Ovary (tissue), 9 donors: ENCODE data around the gene CPEB2. TPM values are rescaled to one million over a fixed set of nuclear protein-coding genes. Genes with fewer than 3 reads are reported as not detected.

Experiments
- DNase-seq, 5 donors: peaks; one replicate each; pipeline ENCODE4 v3.0.0-alpha.2; 2019 to 2020
- H3K27ac ChIP-seq, 2 donors: fragments of 200-600 bp; one replicate each; pipeline versions ENCODE4 v1.5.1 to v1.8.0; 2019 to 2022
- H3K27me3 ChIP-seq: fragments of 200-600 bp; one replicate; pipeline ENCODE4 v1.8.0; 2022
- H3K36me3 ChIP-seq: fragments of 200-600 bp; sonication (generic); one replicate; pipeline ENCODE4 v1.5.1; 2019
- H3K4me1 ChIP-seq: one replicate; pipeline ENCODE4 v1.8.1; 2013; ENCODE audit warnings: mild to moderate bottlenecking, moderate library complexity; ENCODE audit not compliant: insufficient read depth
- H3K4me3 ChIP-seq: fragments of 200-600 bp; sonication (generic); one replicate; pipeline ENCODE4 v1.5.1; 2017
- H3K9me3 ChIP-seq, 2 donors: fragments of 200-600 bp in 1 of 2; sonication (generic) in 1 of 2; one replicate each; pipeline versions ENCODE4 v1.5.1 to v1.8.1; 2013 to 2019; ENCODE audit warnings: mild to moderate bottlenecking in 1 of 2, moderate library complexity in 1 of 2
- CTCF ChIP-seq, 3 donors: fragments of 450-650 bp in 2 of 3; fragments of 200-600 bp in 1 of 3; IDR thresholded peaks; one replicate each; pipeline versions ENCODE4 v1.5.1 to v1.8.0; 2016 to 2022; ENCODE audit warnings: antibody characterized with exemption in 3 of 3, mild to moderate bottlenecking in 1 of 3
- EP300 ChIP-seq: sonication (generic); formaldehyde crosslinking; IDR thresholded peaks from one replicate; pipeline ENCODE4 v1.6.1; 2017; ENCODE audit warnings: antibody characterized with exemption
- POLR2A ChIP-seq: fragments of 450-650 bp; IDR thresholded peaks from one replicate; pipeline ENCODE4 v1.6.1; 2017; ENCODE audit warnings: antibody characterized with exemption, mild to moderate bottlenecking, moderate library complexity
- WGBS, 3 donors: extraction: QIAGEN DNeasy Blood & Tissue Kit in 1 of 3; methylation state at CpG; one replicate each; pipeline versions ENCODE4 v1.1.5 to v1.1.7; 2013 to 2017; 5-methylcytosine and 5-hydroxymethylcytosine counted together
- intact Hi-C, 4 donors: fragments of 100-400 bp; cut with DNase I; formaldehyde crosslinking; loops; one replicate each; pipeline versions ENCODE4 v1.11.0 to v1.15.1; 2022 to 2023
- polyA plus RNA-seq, 2 donors: library from polyadenylated mRNA; stranded (reverse); fragments of 200-250 nt in 1 of 2; fragments of 350-450 nt in 1 of 2; fragmentation: Illumina TruSeq in 1 of 2; extraction: RNeasy Lipid Tissue Mini Kit (QIAGEN cat#74804) in 1 of 2; gene quantifications; one replicate each; pipeline ENCODE4 v1.2.3, GENCODE V29; 2013 to 2014
- total RNA-seq, 7 donors: library from RNA; depleted of rRNA in 2 of 7; stranded (reverse); fragments of >200 nt in 2 of 7; fragmentation: NEBNext Ultra II Directional in 3 of 7; extraction: Animal tissue kit (Norgen Biotek cat#: 25700) in 3 of 7; gene quantifications; one replicate each; pipeline versions ENCODE4 v1.1.0 to v1.2.4, GENCODE V29; 2016 to 2023
- donor health status: DM: no; HTN: no; CAD: no; lungs with moderate emphysema.
- donor health status: DM: no; HTN: no; CAD: no.
- donor health status: Bipolar disorder and iron deficiency.
- donor health status: DM: yes; HTN: yes; CAD: no.
- donor health status: DM: no; HTN: no; CAD: no.
- donor health status: DM: yes; HTN: yes; CAD: no.

CPEB2 gene
- total and polyA plus RNA-seq, 9 donors = 4.4 to 18.6 (median 14.5) TPM

GRCh38 chr4:15060213-15060612 lies 57.9 kb downstream of the CPEB2 start:
- TF ChIP-seq CTCF (IDR thresholded peaks at IDR 0.05) (no peak), EP300 (no peak), POLR2A (no peak)
- intact Hi-C loops = no loop called here
- H3K27me3 ChIP-seq = no peaks in the 10 kb centered on the region
- WGBS, 3 donors = 94 to 96% (median 95%) methylated on average over 2 of the region's 2 CpGs
- no peaks in the 10 kb centered on the region for H3K36me3 ChIP-seq
- no peaks in the 10 kb centered on the region for H3K4me1 ChIP-seq
- no peaks in the 10 kb centered on the region for H3K9me3 ChIP-seq
- H3K4me3 ChIP-seq = no peak overlapping the region
- DNase-seq = no peak
- H3K27ac ChIP-seq = no peak overlapping the region

- Histone ChIP-seq H3K27me3 (no peaks in the 10 kb centered on the region), H3K9me3 (no peaks in the 10 kb centered on the region), H3K36me3 (no peaks in the 10 kb centered on the region), H3K27ac (no peak overlapping the region), H3K4me3 (no peak overlapping the region), H3K4me1 (no peaks in the 10 kb centered on the region)
- TF ChIP-seq CTCF (IDR thresholded peaks at IDR 0.05) (no peak), EP300 (no peak), POLR2A (no peak)
- intact Hi-C loops = no loop called here
- no peak for DNase-seq
- WGBS, 3 donors = 92 to 93% (median 93%) methylated on average over 6 of the region's 6 CpGs
Measured at GRCh38 chr4:15063341-15063740, 61.1 kb downstream of the CPEB2 start.

DNA sequence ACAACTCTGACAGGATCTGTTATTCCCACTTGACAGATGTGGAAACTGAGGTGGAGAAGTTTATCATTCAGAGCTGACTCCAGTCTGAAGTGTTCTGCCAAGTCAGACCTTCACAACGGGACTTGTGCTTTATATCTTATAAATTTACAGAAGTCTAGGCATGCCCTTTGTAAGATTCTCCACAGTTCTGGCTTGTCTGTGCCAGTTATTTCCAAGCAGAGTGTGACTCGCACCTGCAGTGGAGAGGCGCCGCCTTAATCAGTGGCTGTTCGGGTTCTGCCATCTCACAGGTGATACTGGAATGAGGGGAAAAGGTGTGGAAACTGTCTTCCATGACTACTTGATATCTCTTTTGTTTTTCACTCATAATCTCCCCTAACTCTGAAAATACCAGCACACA lies 63.2 kb downstream of the CPEB2 start:
- Histone ChIP-seq H3K4me3 (no peak overlapping the region), H3K27ac (no peak overlapping the region), H3K36me3 (no peaks in the 10 kb centered on the region), H3K27me3 (no peaks in the 10 kb centered on the region), H3K4me1 (no peaks in the 10 kb centered on the region), H3K9me3 (no peaks in the 10 kb centered on the region)
- no peak for DNase-seq
- no peak for TF ChIP-seq EP300
- no peak for TF ChIP-seq CTCF (IDR thresholded peaks at IDR 0.05)
- TF ChIP-seq POLR2A = no peak
- WGBS, 3 donors = 82 to 88% (median 82%) methylated on average over 5 of the region's 5 CpGs
- intact Hi-C loops = no loop called here

DNA sequence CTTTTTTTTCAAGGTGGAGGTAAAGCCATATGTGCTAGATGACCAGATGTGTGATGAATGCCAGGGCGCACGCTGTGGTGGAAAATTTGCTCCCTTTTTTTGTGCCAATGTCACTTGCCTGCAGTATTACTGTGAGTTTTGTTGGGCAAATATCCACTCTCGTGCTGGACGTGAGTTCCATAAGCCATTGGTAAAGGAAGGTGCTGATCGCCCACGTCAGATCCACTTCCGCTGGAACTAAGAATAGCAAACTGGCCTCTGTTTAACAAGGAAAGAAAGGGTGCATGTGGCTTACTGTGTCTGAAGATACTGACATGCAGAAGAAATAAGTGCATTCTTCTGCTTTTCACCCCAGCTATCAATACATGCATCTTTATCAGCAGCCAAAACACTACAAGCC lies 63.9 kb downstream of the CPEB2 start:
- intact Hi-C loops = no loop called here
- Histone ChIP-seq H3K27me3 (no peaks in the 10 kb centered on the region), H3K9me3 (no peaks in the 10 kb centered on the region), H3K36me3 (no peaks in the 10 kb centered on the region), H3K4me1 (no peaks in the 10 kb centered on the region), H3K27ac (no peak overlapping the region), H3K4me3 (no peak overlapping the region)
- DNase-seq = no peak
- WGBS, 3 donors = 86 to 92% (median 91%) methylated on average over 7 of the region's 7 CpGs
- TF ChIP-seq CTCF (IDR thresholded peaks at IDR 0.05) = no peak
- no peak for TF ChIP-seq POLR2A
- no peak for TF ChIP-seq EP300

DNA sequence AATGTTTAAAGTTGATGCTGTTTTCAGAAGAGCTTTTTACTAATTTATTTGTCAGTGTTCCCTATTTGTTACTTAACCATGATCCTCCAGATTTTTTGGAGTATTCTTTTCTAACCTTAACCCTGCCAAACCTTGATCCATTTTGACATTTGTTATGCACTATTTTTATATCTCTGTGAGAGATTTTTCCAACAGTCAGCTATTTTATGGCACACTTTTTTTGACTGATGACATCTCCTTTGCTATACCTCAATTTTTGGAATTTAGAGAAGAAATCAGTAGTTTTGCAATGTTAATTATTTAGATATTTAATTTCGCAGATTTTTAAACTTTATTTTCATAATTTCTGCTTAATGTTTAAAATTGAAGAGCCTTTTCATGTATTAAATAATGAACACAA lies 66.0 kb downstream of the CPEB2 start:
- Histone ChIP-seq H3K4me1 (no peaks in the 10 kb centered on the region), H3K36me3 (no peaks in the 10 kb centered on the region), H3K9me3 (no peaks in the 10 kb centered on the region), H3K4me3 (no peak overlapping the region), H3K27ac (no peak overlapping the region), H3K27me3 (no peaks in the 10 kb centered on the region)
- TF ChIP-seq CTCF (IDR thresholded peaks at IDR 0.05) = no peak
- TF ChIP-seq EP300 = no peak
- no peak for TF ChIP-seq POLR2A
- intact Hi-C loops = no loop called here
- no peak for DNase-seq
- WGBS, 3 donors = 91 to 97% (median 94%) methylated on average over 1 of the region's 1 CpG
